HUES6 (cell line): ENCODE measurements around the gene TSPAN9.

Source experiments
- H3K27ac ChIP-seq: 2 replicates; pipeline ENCODE4 v1.7.0; 2013; ENCODE audit warnings: low read depth, mild to moderate bottlenecking, low read length, inconsistent platforms
- H3K27me3 ChIP-seq: 2 replicates; pipeline ENCODE4 v1.6.1; 2013; ENCODE audit warnings: low read length; ENCODE audit not compliant: control insufficient read depth, insufficient read depth
- H3K36me3 ChIP-seq: 2 replicates; pipeline ENCODE4 v1.6.1; 2013; ENCODE audit warnings: low read length; ENCODE audit not compliant: control insufficient read depth, insufficient read depth
- H3K4me1 ChIP-seq: 2 replicates; pipeline ENCODE4 v1.6.1; 2013; ENCODE audit warnings: low read length; ENCODE audit not compliant: control insufficient read depth, insufficient read depth
- H3K4me3 ChIP-seq: 2 replicates; pipeline ENCODE4 v1.5.1; 2013; ENCODE audit warnings: low read depth, low read length
- H3K9ac ChIP-seq: one replicate; pipeline ENCODE4 v1.6.1; 2013; ENCODE audit warnings: mild to moderate bottlenecking, low read length
- H3K9me3 ChIP-seq: 2 replicates; pipeline ENCODE4 v1.6.1; 2013; ENCODE audit warnings: low read depth, low read length; ENCODE audit not compliant: control insufficient read depth, insufficient read depth

The TSPAN9 gene

DNA sequence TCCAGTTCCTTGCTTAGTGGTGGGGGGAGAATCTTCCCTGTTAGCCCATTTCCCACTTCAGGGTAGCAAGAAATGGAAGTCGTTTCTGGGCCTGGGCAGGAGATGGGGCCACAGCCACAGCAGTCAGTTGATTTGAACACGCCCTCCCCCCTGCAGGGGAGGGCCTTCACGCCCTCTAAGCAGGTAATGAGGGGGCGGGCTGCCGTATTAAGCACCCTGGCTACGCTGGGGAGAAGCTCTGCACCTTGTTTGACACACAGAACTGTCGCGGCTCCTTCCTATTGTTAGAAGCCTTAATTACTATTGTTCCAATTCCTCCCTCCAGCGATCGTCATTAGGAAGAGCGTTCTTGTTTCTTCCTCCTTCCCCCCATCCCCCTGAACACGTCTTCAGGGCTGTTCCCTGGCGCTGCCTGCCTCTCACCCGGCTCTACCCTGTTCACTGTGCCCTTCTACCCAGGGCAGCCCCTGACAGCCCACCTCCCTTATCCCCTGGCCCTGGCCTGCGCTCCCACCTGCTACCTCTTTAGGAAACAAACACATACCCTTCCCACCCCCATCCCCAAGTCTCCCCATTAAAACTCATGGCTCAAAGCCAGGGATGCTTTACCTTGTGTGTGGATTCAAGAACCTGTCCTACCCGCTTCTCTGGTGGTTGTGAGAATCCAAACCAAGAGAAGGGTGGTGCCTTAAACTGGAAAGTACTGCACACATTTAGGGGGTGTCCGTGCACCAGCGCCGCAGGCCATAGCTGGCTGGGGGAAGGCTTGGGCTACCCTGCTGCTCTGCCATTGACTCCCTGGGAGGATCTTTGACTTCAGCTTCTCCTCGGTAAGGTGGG lies 137.6 kb downstream of the TSPAN9 start:
- Histone ChIP-seq H3K4me1 (peaks cover 26% of the 10 kb centered on the region), H3K36me3 (no peaks in the 10 kb centered on the region), H3K9ac (no peak overlapping the region), H3K27ac (no peak overlapping the region), H3K9me3 (no peaks in the 10 kb centered on the region), H3K27me3 (no peaks in the 10 kb centered on the region), H3K4me3 (peak overlapping the region; percentile 21)

DNA sequence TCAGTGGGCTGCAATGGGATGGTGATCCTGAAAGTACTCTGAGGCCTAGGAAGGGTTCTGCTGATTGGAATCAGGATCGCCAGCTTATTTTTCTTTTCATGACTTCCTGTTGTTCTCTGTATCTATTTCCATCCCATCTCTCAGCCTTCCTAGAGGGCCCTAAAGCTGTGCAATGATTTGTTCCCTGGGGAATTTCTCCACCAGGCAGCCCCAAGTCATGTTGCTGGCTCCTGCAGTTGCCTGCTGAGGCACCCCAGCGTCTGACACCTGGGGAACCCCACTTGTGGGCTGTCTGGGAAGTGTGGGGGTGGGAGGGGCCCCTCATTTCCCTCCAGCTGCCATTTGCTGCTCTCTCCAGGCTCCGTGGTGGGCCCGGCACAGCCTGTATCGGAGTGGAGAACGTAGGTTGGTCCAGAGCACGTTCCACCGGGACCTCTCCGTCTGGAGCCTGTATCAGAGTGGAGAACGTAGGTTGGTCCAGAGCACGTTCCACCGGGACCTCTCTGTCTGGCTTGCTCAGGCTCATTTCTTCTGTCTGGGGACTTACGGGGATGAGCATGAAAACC lies 138.3 kb downstream of the TSPAN9 start:
- peaks cover 26% of the 10 kb centered on the region for H3K4me1 ChIP-seq
- no peak overlapping the region for H3K4me3 ChIP-seq
- H3K27me3 ChIP-seq = no peaks in the 10 kb centered on the region
- H3K27ac ChIP-seq = no peak overlapping the region
- H3K9me3 ChIP-seq = no peaks in the 10 kb centered on the region
- no peaks in the 10 kb centered on the region for H3K36me3 ChIP-seq
- H3K9ac ChIP-seq = no peak overlapping the region

DNA sequence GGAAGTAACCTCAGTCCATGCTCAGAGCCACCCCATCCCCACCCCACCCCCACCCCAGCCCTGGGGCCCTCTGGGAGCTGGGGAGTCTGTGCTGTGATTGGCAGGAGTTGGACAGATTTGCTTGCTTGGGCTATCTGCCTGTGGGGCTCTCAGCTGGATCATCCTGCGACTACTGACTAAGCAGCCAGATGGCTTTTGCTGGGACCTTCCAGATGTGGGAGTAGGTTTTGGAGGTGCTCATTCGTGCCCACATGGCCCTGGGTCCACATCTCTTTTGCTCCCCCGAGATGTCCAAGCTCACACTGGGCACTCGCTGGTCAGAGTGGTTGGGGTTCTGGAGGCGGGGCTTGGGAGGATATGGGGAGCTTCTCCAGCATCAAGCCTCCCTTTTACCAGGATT lies 138.9 kb downstream of the TSPAN9 start:
- H3K27me3 ChIP-seq = no peaks in the 10 kb centered on the region
- no peaks in the 10 kb centered on the region for H3K36me3 ChIP-seq
- no peak overlapping the region for H3K4me3 ChIP-seq
- no peak overlapping the region for H3K9ac ChIP-seq
- no peaks in the 10 kb centered on the region for H3K9me3 ChIP-seq
- H3K27ac ChIP-seq = no peak overlapping the region
- H3K4me1 ChIP-seq = peaks cover 26% of the 10 kb centered on the region

DNA sequence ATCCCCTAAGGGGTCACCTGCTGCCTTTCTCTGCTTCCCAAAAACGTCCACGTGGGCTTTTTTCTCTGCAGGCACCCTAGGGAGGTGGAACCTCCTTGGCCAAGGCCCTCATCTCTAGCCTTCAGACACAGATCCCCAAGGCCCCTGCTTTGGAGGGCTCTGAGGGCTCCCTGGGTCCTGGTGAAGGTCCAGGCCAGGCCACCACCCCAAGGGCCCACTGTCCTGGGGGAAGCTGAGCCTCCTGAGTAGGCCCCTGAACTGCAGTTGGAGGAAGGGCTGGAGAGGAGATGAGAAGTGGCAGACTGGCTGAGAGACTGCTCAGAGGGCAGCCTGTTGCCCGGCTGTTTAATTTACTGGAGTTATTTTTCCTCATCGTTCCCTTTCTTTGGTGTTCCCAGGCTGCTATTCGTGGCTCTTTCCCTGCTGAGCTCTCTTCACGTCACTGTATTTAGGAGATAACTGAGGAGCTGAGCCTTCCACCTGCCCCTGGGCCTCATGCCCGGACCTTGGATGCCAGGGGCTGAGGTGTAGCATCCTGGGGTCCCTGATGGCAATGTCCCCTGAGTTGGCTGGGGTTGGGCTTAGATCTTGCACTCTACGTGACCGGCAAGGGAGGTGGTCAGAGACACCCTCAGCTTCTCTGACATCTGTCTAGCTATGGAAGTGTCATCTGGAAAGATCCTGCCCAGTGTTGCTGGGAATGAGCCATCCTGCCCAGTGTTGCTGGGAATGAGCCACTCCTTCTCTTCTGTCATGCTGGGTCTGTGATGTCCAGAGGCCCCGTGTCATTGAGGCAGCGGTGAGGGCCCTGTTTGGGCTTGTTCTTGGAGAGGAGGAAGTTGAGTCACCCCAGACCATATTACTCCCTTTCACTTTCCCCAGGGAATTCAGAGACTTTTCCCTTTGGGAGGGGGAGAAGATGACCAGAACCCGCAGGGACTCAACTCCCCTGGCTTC lies 139.8 kb downstream of the TSPAN9 start:
- H3K27me3 ChIP-seq = no peaks in the 10 kb centered on the region
- no peak overlapping the region for H3K9ac ChIP-seq
- H3K27ac ChIP-seq = no peak overlapping the region
- no peak overlapping the region for H3K4me3 ChIP-seq
- no peaks in the 10 kb centered on the region for H3K9me3 ChIP-seq
- no peaks in the 10 kb centered on the region for H3K36me3 ChIP-seq
- H3K4me1 ChIP-seq = peaks cover 26% of the 10 kb centered on the region

DNA sequence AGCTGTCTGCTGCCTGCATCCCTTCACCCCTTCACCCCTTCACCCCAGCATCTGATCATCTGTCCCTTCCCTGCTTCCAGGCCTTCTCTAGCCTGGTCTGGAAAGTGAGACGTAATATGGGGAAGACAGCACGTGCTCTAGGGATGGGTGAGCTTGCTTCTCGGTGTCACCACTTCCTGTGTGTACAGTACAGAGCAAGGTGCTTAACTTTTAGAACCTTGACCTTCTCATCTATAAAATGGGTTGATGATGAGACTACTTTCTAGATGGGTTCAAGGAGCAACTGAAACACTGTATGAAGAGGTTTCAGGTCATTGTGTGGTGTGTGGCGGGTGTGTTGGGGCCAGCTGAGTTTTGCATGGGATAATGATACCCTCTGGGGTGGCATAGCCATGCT lies 140.5 kb downstream of the TSPAN9 start:
- H3K9me3 ChIP-seq = no peaks in the 10 kb centered on the region
- H3K4me1 ChIP-seq = peaks cover 26% of the 10 kb centered on the region
- H3K4me3 ChIP-seq = no peak overlapping the region
- no peaks in the 10 kb centered on the region for H3K27me3 ChIP-seq
- no peaks in the 10 kb centered on the region for H3K36me3 ChIP-seq
- H3K9ac ChIP-seq = no peak overlapping the region
- no peak overlapping the region for H3K27ac ChIP-seq

DNA sequence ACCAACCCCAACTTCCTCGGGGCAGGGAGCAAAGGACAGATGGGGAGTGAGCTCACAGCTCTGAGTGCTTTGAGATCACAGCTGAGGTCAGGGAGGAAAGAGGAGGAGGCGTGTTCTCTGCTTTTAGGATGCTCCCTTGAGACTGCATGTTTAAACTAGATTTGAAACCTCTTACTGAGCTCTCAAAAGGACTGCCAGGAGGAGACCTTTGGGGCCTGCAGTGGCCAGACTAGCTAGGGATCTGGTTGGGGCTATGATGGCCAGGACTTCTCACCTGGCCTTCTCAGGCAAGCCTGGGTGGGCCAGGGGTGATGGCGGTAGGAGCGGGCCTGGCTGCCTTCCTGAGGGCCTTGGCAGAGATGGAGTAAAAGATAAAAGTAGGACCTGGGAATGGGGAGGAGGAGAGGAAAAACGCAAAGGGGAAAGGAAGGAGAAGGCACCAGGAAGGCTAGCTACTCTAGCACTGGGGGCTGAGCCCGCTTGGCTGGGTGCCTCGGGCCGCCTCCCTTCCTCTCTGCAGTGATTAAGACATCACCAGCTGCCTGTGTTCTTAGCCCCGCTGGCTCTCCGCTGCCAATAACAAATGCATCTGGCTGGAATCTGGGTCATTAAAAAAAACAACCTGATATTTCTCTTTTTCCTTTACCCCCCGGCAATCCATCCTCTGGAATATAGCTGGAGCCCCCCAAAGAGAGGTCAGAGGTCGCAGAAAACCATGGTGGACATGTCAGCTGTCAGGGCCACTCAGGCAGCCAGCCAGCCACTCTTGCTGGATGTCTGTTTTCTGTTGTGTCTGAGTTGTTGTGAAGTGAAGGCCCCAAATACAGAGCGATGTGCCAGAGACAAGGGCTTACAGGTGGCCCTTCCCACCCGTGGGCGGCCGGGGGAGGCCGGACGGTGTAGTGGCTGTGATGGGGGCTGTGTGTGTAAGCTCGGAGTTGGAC lies 141.3 kb downstream of the TSPAN9 start:
- Histone ChIP-seq H3K4me3 (no peak overlapping the region), H3K27ac (no peak overlapping the region), H3K4me1 (peaks cover 19% of the 10 kb centered on the region), H3K9me3 (no peaks in the 10 kb centered on the region), H3K9ac (no peak overlapping the region), H3K27me3 (no peaks in the 10 kb centered on the region), H3K36me3 (no peaks in the 10 kb centered on the region)

DNA sequence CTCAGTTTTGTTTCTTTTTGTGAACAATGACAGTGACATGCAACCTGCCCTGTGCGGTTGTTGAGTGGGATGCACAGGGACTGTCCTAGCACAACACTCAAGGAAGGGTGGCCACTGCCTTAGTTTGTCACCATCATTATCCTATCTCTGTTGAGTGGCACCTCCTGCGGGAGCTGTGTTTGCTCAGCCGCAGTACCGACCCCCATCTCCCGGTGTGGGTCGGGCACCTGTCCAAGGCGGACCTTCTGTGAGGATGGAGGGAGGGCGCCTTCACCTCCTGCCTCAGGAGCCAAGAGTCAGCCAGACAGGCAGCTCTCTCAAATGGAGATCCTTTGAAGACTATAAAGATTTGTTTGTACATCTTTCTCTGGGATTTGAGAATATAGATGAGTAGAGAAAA lies 142.1 kb downstream of the TSPAN9 start:
- no peak overlapping the region for H3K4me3 ChIP-seq
- H3K36me3 ChIP-seq = no peaks in the 10 kb centered on the region
- peaks cover 14% of the 10 kb centered on the region for H3K4me1 ChIP-seq
- no peaks in the 10 kb centered on the region for H3K27me3 ChIP-seq
- H3K9me3 ChIP-seq = no peaks in the 10 kb centered on the region
- no peak overlapping the region for H3K9ac ChIP-seq
- H3K27ac ChIP-seq = no peak overlapping the region

DNA sequence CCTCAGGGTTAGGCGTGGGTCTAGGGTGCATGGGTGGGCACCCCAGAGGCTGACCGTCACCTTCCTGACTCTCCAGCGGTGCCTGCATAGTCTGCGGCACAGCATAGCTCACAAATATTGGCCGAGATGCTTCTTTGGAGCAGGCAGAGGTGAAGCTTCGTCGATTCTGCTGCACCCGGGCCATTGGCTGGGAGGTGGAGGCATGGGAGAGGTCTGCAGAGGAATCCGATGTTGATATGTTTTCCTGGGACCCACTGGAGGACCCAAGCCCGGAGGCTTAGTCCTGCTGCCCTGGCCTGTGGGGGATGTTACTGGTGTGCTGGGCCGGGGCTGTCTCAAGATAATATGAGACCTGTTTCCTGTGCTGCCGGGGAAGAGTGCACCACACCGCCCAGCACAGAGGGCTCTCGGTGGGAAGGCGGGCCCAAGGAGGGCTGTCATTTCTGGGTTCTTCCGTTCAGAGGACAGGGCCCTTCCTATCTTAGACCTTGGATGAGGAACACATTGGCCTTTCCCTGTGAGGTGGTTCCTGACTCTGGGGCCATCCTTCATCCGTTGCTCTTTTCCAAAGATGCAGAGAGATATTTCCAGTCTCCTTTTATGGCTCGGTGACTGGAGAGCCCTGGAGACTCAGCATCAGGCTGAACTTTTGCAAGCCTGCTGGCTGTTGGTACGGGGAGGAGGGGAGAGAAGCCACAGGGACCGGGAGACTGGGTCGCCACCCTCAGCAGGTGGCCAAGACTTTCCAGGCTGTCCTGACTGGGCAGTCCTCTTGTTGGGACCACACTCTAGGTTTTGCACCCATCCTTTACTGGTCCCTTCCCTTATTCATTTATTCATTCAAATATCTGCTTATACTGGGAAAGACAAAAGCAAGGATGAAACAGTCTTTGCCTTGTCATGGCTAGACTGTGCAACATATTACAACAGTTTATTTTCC lies 143.5 kb downstream of the TSPAN9 start:
- Histone ChIP-seq H3K4me1 (peaks cover 11% of the 10 kb centered on the region; the same call in 1 of the 2 replicates), H3K27ac (no peak overlapping the region), H3K36me3 (no peaks in the 10 kb centered on the region), H3K27me3 (no peaks in the 10 kb centered on the region), H3K9ac (no peak overlapping the region), H3K4me3 (no peak overlapping the region), H3K9me3 (no peaks in the 10 kb centered on the region)

DNA sequence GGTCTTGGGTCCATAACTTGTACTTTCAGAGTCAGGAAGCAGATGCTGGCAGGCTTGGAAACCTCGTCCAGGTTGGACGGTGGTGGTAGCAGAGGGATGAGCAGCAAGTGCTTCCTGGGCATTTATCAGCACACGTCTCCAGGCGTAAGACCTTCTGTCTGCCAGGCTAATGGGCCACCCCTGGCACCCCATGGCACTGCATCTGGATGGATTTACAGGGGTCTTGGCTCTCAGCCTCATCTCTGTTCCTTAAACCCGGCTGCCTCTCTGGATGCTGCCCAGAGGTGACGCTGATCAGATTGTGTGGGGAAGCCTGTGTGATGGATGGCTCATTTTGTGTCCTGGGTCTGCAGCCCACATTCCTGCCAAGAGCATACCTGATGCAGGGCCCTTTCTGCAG lies 145.1 kb downstream of the TSPAN9 start:
- H3K9me3 ChIP-seq = no peaks in the 10 kb centered on the region
- no peak overlapping the region for H3K27ac ChIP-seq
- H3K4me3 ChIP-seq = no peak overlapping the region
- no peaks in the 10 kb centered on the region for H3K27me3 ChIP-seq
- no peak overlapping the region for H3K9ac ChIP-seq
- H3K4me1 ChIP-seq = peaks cover 16% of the 10 kb centered on the region
- H3K36me3 ChIP-seq = no peaks in the 10 kb centered on the region
